ENCODE data around the gene MIA2.
A peak's percentile ranks its signal among the peaks of the same experiment; 100 is the strongest.
"Not testable (repeated sequence)": the region's sequence is repeated elsewhere in the genome, so short reads cannot be mapped to it uniquely, and the experiment has no call there.

Gene MIA2

DNA sequence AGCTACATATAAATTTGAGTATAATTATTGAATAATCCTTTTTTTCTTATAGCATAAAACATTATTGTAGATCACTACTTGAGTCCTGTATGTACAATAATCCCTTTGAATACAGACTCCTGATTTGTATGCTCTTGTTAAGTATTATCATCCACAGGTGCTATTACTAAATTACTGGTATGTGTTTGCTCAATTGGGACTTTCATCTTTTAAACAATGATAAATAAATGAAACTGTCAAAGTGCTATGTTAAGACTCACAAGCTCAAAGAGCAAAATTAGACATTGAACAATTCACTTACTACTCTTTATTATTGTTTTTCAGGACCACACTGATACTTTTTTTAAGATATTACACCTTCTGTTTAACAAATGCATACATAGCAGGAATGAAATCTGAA lies 17.8 kb downstream of the MIA2 start:
- TF ChIP-seq, protein P1, sequence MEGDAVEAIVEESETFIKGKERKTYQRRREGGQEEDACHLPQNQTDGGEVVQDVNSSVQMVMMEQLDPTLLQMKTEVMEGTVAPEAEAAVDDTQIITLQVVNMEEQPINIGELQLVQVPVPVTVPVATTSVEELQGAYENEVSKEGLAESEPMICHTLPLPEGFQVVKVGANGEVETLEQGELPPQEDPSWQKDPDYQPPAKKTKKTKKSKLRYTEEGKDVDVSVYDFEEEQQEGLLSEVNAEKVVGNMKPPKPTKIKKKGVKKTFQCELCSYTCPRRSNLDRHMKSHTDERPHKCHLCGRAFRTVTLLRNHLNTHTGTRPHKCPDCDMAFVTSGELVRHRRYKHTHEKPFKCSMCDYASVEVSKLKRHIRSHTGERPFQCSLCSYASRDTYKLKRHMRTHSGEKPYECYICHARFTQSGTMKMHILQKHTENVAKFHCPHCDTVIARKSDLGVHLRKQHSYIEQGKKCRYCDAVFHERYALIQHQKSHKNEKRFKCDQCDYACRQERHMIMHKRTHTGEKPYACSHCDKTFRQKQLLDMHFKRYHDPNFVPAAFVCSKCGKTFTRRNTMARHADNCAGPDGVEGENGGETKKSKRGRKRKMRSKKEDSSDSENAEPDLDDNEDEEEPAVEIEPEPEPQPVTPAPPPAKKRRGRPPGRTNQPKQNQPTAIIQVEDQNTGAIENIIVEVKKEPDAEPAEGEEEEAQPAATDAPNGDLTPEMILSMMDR (IDR thresholded peaks at IDR 0.05; ENCODE audit: low read depth, low read length) = no peak
- no peak overlapping the region for H3K4me3 ChIP-seq (replicated peaks in 1 of 2; ENCODE audit: low read depth in 2 of 2, low read length in 2 of 2)
- no peak for DNase-seq (ENCODE audit: low read depth in 2 of 2)

GRCh38 chr14:39257388-39257787 lies 23.7 kb downstream of the MIA2 start:
- DNase-seq (ENCODE audit: low read depth in 2 of 2); H3K4me3 ChIP-seq (replicated peaks in 1 of 2; ENCODE audit: low read depth in 2 of 2, low read length in 2 of 2): not testable (repeated sequence)

GRCh38 chr14:39258782-39259545 lies 25.2 kb downstream of the MIA2 start:
- H3K4me3 ChIP-seq (replicated peaks in 1 of 2; ENCODE audit: low read depth in 2 of 2, low read length in 2 of 2) = no peak overlapping the region
- TF ChIP-seq, protein P1 (IDR thresholded peaks at IDR 0.05; ENCODE audit: low read depth, low read length) = no peak
- DNase-seq (ENCODE audit: low read depth in 2 of 2) = no peak

GRCh38 chr14:39260161-39260560 lies 26.4 kb downstream of the MIA2 start:
- not testable (repeated sequence) for DNase-seq (ENCODE audit: low read depth in 2 of 2); H3K4me3 ChIP-seq (replicated peaks in 1 of 2; ENCODE audit: low read depth in 2 of 2, low read length in 2 of 2)

GRCh38 chr14:39262214-39262613 lies 28.5 kb downstream of the MIA2 start:
- not testable (repeated sequence) for DNase-seq (ENCODE audit: low read depth in 2 of 2); H3K4me3 ChIP-seq (replicated peaks in 1 of 2; ENCODE audit: low read depth in 2 of 2, low read length in 2 of 2)

GRCh38 chr14:39264057-39264456 lies 30.3 kb downstream of the MIA2 start:
- H3K4me3 ChIP-seq (replicated peaks in 1 of 2; ENCODE audit: low read depth in 2 of 2, low read length in 2 of 2) = no peak overlapping the region
- no peak for DNase-seq (ENCODE audit: low read depth in 2 of 2)
- TF ChIP-seq, protein P1 (IDR thresholded peaks at IDR 0.05; ENCODE audit: low read depth, low read length) = no peak

DNA sequence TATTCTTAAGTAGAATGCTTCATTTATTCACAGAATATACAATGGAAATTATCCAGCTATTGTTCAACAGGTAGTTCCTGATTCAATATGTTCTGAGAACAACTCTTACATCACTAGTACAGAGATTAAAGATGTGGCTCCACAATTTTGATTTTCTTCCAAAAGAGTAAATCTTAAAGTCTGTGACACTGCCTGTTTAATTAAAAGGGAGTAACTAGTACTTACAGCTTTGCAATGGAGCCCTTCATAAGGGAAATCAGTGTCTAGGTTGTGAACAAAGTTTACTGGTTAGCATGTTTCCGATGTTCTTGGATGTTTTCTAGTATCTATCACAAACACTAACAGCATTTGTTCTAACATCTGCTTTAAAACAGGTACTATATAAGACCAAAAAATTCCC lies 30.8 kb downstream of the MIA2 start:
- DNase-seq (ENCODE audit: low read depth in 2 of 2) = peak; percentile 4 to 31
- TF ChIP-seq, protein P1 (IDR thresholded peaks at IDR 0.05; ENCODE audit: low read depth, low read length) = no peak
- H3K4me3 ChIP-seq (replicated peaks in 1 of 2; ENCODE audit: low read depth in 2 of 2, low read length in 2 of 2) = no peak overlapping the region

DNA sequence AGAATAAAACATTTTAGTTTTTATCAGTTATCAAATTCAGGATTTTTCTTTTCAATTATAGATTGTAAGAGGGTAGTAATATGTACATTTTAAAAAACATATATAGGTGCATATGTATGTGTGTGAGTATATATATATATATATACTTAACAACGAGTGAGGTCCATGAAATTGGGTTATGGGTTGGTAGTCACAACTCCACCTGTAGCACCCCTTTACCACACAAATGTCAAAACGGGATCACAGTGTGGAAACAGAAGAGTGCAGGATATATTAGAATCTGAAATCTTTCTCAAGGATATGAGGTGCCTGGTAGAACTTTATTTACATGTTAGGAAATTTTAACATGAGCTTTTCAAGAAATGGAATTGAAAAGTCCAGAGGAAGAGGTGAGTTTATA lies 31.3 kb downstream of the MIA2 start:
- peak; percentile 53 to 67 for DNase-seq (ENCODE audit: low read depth in 2 of 2)
- peak overlapping the region; percentile 17 to 80 for H3K4me3 ChIP-seq (replicated peaks in 1 of 2; ENCODE audit: low read depth in 2 of 2, low read length in 2 of 2)
- TF ChIP-seq, protein P1 (IDR thresholded peaks at IDR 0.05; ENCODE audit: low read depth, low read length) = no peak

All from cardiac fibroblast (primary cell).